ENCODE results near the gene GPR158. TPM values are rescaled to one million over a fixed set of nuclear protein-coding genes. Genes with fewer than 3 reads are reported as not detected.

GPR158 gene
- total and polyA plus RNA-seq, 4 donors: 0.02 to 0.97 TPM; not detected in 2

DNA sequence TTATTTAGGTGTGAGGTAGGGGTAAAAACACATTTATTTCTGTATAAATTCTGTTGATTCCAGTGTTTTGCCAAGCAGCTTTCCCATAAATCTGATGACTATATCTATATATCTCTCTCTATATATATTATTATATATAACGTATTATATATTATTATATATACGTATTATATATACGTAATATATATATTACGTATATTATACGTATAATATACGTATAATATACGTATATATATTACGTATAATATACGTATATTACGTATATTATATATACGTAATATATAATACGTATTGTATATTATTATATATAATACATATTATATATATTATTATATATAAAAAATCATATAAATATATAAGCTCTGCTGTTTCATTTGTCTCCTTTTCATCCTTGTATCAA, 163.5 kb downstream of the GPR158 start:
- Histone ChIP-seq H3K36me3 (ENCODE audit: control insufficient read depth in 4 of 4, insufficient read depth in 4 of 4, low read length in 4 of 4) (no peaks in the 10 kb centered on the region), H3K4me3 (no peak overlapping the region), H3K4me1 (ENCODE audit: control insufficient read depth in 5 of 5, insufficient read depth in 5 of 5, low read length in 5 of 5) (no peaks in the 10 kb centered on the region), H3K9ac (ENCODE audit: insufficient read depth in 1 of 2, low read length in 2 of 2) (no peak overlapping the region), H3K27me3 (ENCODE audit: control insufficient read depth in 3 of 3, insufficient read depth in 3 of 3, low read length in 2 of 3) (no peaks in the 10 kb centered on the region), H3K27ac (ENCODE audit: low read depth in 1 of 2, low read length in 1 of 2) (no peak overlapping the region), H3K9me3 (ENCODE audit: control insufficient read depth in 4 of 4, insufficient read depth in 3 of 4, low read length in 3 of 4) (no peaks in the 10 kb centered on the region)
- no peak for DNase-seq
- TF ChIP-seq, protein P1, sequence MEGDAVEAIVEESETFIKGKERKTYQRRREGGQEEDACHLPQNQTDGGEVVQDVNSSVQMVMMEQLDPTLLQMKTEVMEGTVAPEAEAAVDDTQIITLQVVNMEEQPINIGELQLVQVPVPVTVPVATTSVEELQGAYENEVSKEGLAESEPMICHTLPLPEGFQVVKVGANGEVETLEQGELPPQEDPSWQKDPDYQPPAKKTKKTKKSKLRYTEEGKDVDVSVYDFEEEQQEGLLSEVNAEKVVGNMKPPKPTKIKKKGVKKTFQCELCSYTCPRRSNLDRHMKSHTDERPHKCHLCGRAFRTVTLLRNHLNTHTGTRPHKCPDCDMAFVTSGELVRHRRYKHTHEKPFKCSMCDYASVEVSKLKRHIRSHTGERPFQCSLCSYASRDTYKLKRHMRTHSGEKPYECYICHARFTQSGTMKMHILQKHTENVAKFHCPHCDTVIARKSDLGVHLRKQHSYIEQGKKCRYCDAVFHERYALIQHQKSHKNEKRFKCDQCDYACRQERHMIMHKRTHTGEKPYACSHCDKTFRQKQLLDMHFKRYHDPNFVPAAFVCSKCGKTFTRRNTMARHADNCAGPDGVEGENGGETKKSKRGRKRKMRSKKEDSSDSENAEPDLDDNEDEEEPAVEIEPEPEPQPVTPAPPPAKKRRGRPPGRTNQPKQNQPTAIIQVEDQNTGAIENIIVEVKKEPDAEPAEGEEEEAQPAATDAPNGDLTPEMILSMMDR (IDR thresholded peaks at IDR 0.05; ENCODE audit: control extremely low read depth, extremely low read depth): no peak
- WGBS, 2 donors: 93 to 96% methylated on average over 12 of the region's 12 CpGs
- no peak for ATAC-seq (ENCODE audit: insufficient read depth, low FRiP score)

DNA sequence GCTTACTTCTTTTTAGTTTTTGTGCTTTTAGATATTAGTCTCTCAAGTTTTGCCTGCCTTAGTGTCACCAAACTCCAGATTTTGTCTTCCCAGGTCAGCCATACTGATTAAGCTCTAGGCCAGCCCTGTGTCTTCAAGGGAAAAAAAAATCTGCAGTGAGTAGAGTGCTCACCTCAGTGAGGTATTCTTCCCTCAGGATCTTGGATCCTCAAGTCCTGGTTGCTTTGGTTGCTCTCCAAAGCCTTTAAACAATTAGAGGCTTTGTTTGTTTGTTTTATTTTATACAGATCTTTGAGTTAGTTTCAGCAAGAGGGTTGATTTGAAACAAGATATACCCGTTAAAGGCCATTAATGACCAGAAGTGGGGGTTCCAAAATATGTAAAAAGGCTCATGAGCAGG, 165.2 kb downstream of the GPR158 start:
- no peak for ATAC-seq (ENCODE audit: insufficient read depth, low FRiP score)

DNA sequence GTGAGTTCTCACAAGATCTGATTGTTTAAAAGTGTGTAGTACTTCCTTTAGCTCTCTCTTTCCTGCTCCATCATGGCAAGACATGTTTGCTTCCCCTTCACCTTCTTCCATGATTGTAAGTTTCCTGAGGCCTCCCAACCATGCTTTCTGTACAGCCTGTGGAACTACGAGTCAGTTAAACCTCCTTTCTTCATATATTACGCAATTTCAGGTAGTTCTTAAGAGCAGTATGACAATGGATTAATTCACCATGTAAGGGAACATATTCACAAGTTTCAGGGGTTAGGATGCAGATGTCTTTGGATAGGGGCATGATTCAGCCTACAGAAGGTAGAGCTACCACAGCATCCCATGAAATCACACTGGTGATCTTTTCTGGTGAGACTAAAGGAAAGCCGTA, 174.7 kb downstream of the GPR158 start:
- 84 to 85% methylated on average over 3 of the region's 3 CpGs for WGBS, 2 donors
- Histone ChIP-seq H3K27me3 (ENCODE audit: control insufficient read depth in 3 of 3, insufficient read depth in 3 of 3, low read length in 2 of 3) (no peaks in the 10 kb centered on the region), H3K27ac (ENCODE audit: low read depth in 1 of 2, low read length in 1 of 2) (no peak overlapping the region), H3K9ac (ENCODE audit: insufficient read depth in 1 of 2, low read length in 2 of 2) (no peak overlapping the region), H3K4me3 (no peak overlapping the region), H3K9me3 (ENCODE audit: control insufficient read depth in 4 of 4, insufficient read depth in 3 of 4, low read length in 3 of 4) (no peaks in the 10 kb centered on the region), H3K36me3 (ENCODE audit: control insufficient read depth in 4 of 4, insufficient read depth in 4 of 4, low read length in 4 of 4) (no peaks in the 10 kb centered on the region), H3K4me1 (ENCODE audit: control insufficient read depth in 5 of 5, insufficient read depth in 5 of 5, low read length in 5 of 5) (no peaks in the 10 kb centered on the region)
- TF ChIP-seq, protein P1 (IDR thresholded peaks at IDR 0.05; ENCODE audit: control extremely low read depth, extremely low read depth): no peak
- ATAC-seq (ENCODE audit: insufficient read depth, low FRiP score) (no peak), DNase-seq (no peak)

More for the DNA sequence above, 165.2 kb downstream of the GPR158 start:
- Histone ChIP-seq H3K4me1 (ENCODE audit: control insufficient read depth in 5 of 5, insufficient read depth in 5 of 5, low read length in 5 of 5) (no peaks in the 10 kb centered on the region), H3K36me3 (ENCODE audit: control insufficient read depth in 4 of 4, insufficient read depth in 4 of 4, low read length in 4 of 4) (no peaks in the 10 kb centered on the region), H3K4me3 (no peak overlapping the region), H3K27ac (ENCODE audit: low read depth in 1 of 2, low read length in 1 of 2) (no peak overlapping the region), H3K9ac (ENCODE audit: insufficient read depth in 1 of 2, low read length in 2 of 2) (no peak overlapping the region), H3K9me3 (ENCODE audit: control insufficient read depth in 4 of 4, insufficient read depth in 3 of 4, low read length in 3 of 4) (no peaks in the 10 kb centered on the region), H3K27me3 (ENCODE audit: control insufficient read depth in 3 of 3, insufficient read depth in 3 of 3, low read length in 2 of 3) (no peaks in the 10 kb centered on the region)
- DNase-seq: no peak
- WGBS, 2 donors: 63 to 66% methylated on average over 1 of the region's 1 CpG
- TF ChIP-seq, protein P1 (IDR thresholded peaks at IDR 0.05; ENCODE audit: control extremely low read depth, extremely low read depth): no peak

DNA sequence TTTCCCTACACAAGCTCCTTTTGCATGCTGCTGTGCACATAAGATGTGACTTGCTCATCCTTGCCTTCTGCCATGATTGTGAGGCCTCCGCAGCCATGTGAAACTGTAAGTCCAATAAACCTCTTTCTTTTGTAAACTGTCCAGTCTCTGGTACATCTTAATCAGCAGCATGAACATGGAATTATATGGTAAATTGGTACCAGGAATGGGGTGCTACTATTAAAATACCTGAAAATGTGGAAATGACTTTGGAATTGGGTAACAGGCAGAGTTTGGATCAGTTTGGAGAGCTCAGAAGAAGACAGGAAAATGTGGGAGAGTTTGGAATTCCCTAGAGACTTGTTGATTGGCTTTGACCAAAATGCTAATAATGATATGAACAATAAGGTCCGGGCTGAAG, 181.8 kb downstream of the GPR158 start:
- Histone ChIP-seq H3K4me3 (no peak overlapping the region), H3K9me3 (ENCODE audit: control insufficient read depth in 4 of 4, insufficient read depth in 3 of 4, low read length in 3 of 4) (peaks cover 0 to 10% (median 7%) of the 10 kb centered on the region in 4 donors), H3K36me3 (ENCODE audit: control insufficient read depth in 4 of 4, insufficient read depth in 4 of 4, low read length in 4 of 4) (no peaks in the 10 kb centered on the region), H3K4me1 (ENCODE audit: control insufficient read depth in 5 of 5, insufficient read depth in 5 of 5, low read length in 5 of 5) (no peaks in the 10 kb centered on the region), H3K27me3 (ENCODE audit: control insufficient read depth in 3 of 3, insufficient read depth in 3 of 3, low read length in 2 of 3) (no peaks in the 10 kb centered on the region), H3K9ac (ENCODE audit: insufficient read depth in 1 of 2, low read length in 2 of 2) (no peak overlapping the region), H3K27ac (ENCODE audit: low read depth in 1 of 2, low read length in 1 of 2) (no peak overlapping the region)
- 88 to 90% methylated on average over 2 of the region's 2 CpGs for WGBS, 2 donors
- DNase-seq (no peak), ATAC-seq (ENCODE audit: insufficient read depth, low FRiP score) (no peak)
- TF ChIP-seq, protein P1 (IDR thresholded peaks at IDR 0.05; ENCODE audit: control extremely low read depth, extremely low read depth): no peak

All from lung (tissue), 12 donors.